Measurements from ENCODE around the gene AP1B1.

The AP1B1 gene

DNA sequence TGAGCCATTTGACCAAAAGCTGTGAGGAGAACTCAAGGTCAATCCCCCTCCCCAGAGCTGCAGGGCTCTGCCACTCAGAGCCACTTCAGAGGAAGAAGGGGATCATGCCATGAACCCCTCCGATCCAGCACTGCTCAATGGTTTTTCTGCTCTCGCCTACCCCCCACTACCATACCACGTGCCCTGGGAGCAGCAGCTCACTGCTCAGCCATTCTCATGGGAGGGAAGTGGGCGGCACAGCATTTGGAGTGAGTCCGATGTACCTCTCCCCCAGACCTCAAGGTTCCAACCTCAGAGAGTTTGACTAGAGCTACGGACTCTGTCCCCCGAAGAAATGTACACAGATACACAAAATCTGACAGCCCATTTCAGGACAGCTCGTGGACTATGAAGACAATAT is 34.5 kb downstream of the AP1B1 start:
- Mint-ChIP-seq H3K36me3 (ENCODE audit: low read depth) (peaks cover 29% of the 10 kb centered on the region), H3K27me3 (ENCODE audit: low read depth) (no peaks in the 10 kb centered on the region), H3K27ac (no peak overlapping the region), H3K4me3 (no peak overlapping the region), H3K9me3 (no peaks in the 10 kb centered on the region), H3K4me1 (peaks cover 8% of the 10 kb centered on the region)
- no peak for TF ChIP-seq CTCF (IDR thresholded peaks at IDR 0.05; ENCODE audit: unreplicated experiment in 3 of 3)

DNA sequence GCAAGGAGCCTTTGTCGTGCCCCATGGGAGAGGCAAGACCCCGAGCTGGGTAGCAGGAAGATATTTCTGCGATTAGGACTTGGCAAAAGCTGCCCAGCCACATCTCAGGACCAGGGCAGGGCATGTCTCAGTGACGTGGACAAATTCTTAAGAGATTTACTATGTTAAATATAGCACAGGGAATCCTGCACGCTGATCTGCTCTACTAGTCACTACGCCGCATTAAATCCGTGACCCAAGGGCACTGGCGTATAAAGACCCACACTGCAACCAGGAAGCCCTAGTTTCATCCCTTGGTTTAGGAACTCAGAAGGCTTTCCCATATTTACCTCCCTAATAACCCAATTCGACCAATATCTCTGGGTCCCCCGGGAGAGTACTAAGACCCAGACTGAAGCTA is 35.1 kb downstream of the AP1B1 start:
- TF ChIP-seq CTCF (IDR thresholded peaks at IDR 0.05; ENCODE audit: unreplicated experiment in 3 of 3) = no peak
- H3K4me1 Mint-ChIP-seq = peaks cover 8% of the 10 kb centered on the region
- H3K27ac Mint-ChIP-seq = no peak overlapping the region
- H3K4me3 Mint-ChIP-seq = no peak overlapping the region
- no peaks in the 10 kb centered on the region for H3K9me3 Mint-ChIP-seq
- H3K36me3 Mint-ChIP-seq (ENCODE audit: low read depth) = peaks cover 32% of the 10 kb centered on the region
- H3K27me3 Mint-ChIP-seq (ENCODE audit: low read depth) = no peaks in the 10 kb centered on the region

DNA sequence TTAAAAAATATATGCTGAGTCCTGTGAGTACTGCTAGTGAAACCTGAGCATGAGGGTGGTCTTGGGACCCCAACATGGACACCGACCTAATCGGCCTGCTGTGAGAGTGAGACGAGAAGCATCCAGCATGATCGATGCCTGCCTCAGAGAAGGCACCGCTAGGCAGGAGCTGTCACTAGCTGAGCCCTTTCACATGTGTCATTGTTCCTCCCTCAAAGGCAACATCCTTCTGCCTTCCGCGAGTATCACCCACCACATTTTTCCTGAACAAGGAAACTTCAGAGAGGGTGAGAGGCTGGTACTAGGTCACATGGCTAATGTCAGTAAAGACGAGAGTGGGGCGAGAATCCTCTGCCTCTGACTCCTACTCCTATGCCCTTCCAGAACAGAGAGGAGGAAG is 35.6 kb downstream of the AP1B1 start:
- no peak overlapping the region for H3K4me3 Mint-ChIP-seq
- no peak for TF ChIP-seq CTCF (IDR thresholded peaks at IDR 0.05; ENCODE audit: unreplicated experiment in 3 of 3)
- H3K27me3 Mint-ChIP-seq (ENCODE audit: low read depth) = no peaks in the 10 kb centered on the region
- H3K4me1 Mint-ChIP-seq = peaks cover 8% of the 10 kb centered on the region
- no peak overlapping the region for H3K27ac Mint-ChIP-seq
- H3K36me3 Mint-ChIP-seq (ENCODE audit: low read depth) = peaks cover 32% of the 10 kb centered on the region
- no peaks in the 10 kb centered on the region for H3K9me3 Mint-ChIP-seq

- Mint-ChIP-seq H3K27ac (no peak overlapping the region), H3K36me3 (ENCODE audit: low read depth) (peaks cover 40% of the 10 kb centered on the region), H3K27me3 (ENCODE audit: low read depth) (no peaks in the 10 kb centered on the region), H3K4me3 (no peak overlapping the region), H3K9me3 (no peaks in the 10 kb centered on the region), H3K4me1 (peaks cover 12% of the 10 kb centered on the region)
- no peak for TF ChIP-seq CTCF (IDR thresholded peaks at IDR 0.05; ENCODE audit: unreplicated experiment in 3 of 3)
Observed at GRCh38 chr22:29351891-29352290, 36.5 kb downstream of the AP1B1 start.

DNA sequence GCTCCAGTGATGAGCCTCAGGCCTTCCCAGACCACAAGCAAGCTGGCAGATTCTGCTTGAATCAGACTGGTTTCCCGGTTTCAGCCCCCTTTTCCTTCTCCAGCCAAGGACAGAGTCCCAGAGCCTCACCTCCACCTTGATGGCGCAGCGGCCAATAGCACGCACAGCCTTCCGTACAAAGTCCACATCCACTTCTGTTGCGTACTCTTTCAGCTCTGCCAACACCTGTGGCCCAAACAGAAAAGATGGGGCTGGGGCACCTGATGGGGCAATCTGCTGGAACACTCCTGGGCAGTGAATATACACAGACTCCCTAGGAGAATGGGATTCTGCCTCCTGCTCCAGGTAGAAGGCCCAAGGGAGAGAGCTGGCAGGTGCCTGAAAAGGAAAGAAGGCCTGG is 37.3 kb downstream of the AP1B1 start:
- no peak for TF ChIP-seq CTCF (IDR thresholded peaks at IDR 0.05; ENCODE audit: unreplicated experiment in 3 of 3)

DNA sequence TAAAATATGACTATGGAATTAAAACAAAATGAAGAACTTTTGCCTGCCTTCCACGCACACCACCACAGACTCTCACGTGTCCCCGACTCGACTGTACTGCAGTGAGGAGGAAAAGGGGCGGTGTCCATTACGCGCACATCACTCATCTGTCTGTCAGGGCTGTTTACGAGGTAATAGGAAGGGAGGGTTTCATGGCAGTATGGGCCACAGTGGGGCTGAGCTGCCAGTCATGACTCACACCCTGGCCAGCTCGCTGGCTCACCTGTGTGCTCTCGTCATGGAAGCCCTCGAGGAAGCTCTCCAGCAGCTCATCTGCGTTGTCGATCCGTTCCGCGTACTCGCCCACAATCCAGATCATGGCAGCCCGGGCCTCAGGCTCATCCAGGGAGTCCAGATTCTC is 39.4 kb downstream of the AP1B1 start:
- Mint-ChIP-seq H3K4me1 (peaks cover 29% of the 10 kb centered on the region), H3K9me3 (no peaks in the 10 kb centered on the region), H3K27ac (no peak overlapping the region), H3K4me3 (no peak overlapping the region), H3K27me3 (ENCODE audit: low read depth) (no peaks in the 10 kb centered on the region), H3K36me3 (ENCODE audit: low read depth) (peaks cover 41% of the 10 kb centered on the region)
- TF ChIP-seq CTCF (IDR thresholded peaks at IDR 0.05; ENCODE audit: unreplicated experiment in 3 of 3) = no peak

More for the DNA sequence above, 37.3 kb downstream of the AP1B1 start:
- peaks cover 46% of the 10 kb centered on the region for H3K36me3 Mint-ChIP-seq (ENCODE audit: low read depth)
- peaks cover 21% of the 10 kb centered on the region for H3K4me1 Mint-ChIP-seq
- H3K27ac Mint-ChIP-seq = no peak overlapping the region
- no peaks in the 10 kb centered on the region for H3K9me3 Mint-ChIP-seq
- no peaks in the 10 kb centered on the region for H3K27me3 Mint-ChIP-seq (ENCODE audit: low read depth)
- no peak overlapping the region for H3K4me3 Mint-ChIP-seq

All from nephron (organoid).